ENCODE data around the gene XIRP2.

The XIRP2 gene

DNA sequence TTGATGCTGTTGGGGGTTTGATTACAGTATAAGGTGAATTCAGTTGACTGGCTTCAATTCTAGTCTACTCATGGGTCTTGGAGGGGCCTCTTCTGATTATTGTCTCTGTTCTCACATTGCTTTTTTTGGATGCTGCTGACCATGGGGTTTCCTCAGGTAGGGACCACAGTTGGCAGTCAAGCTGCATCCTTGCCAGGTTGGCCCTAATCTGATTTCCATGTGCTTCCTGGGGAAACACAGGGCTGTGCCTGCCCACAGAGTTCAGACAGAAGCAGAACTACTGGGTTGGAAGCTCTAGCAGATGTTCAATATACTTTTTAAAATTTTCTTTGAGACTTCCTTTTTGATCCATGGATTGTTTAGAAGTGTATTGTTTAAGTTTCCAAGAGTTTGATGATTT is 227.3 kb downstream of the XIRP2 start:
- no peak overlapping the region for H3K27ac ChIP-seq (ENCODE audit: insufficient read depth, low read length, poor library complexity, severe bottlenecking)
- H3K27me3 ChIP-seq (replicated peaks; ENCODE audit: control insufficient read depth, insufficient read depth, low read length, poor library complexity, severe bottlenecking): no peaks in the 10 kb centered on the region
- DNase-seq: no peak
- no peaks in the 10 kb centered on the region for H3K9me3 ChIP-seq (ENCODE audit: control insufficient read depth, low read length)
- H3K4me3 ChIP-seq (ENCODE audit: insufficient read depth, low read depth, low read length, poor library complexity, severe bottlenecking): no peak overlapping the region
- no peaks in the 10 kb centered on the region for H3K36me3 ChIP-seq (ENCODE audit: control insufficient read depth, insufficient read depth, low read length)
- H3K4me1 ChIP-seq (ENCODE audit: control insufficient read depth, insufficient read depth, low read length, poor library complexity, severe bottlenecking): no peaks in the 10 kb centered on the region

DNA sequence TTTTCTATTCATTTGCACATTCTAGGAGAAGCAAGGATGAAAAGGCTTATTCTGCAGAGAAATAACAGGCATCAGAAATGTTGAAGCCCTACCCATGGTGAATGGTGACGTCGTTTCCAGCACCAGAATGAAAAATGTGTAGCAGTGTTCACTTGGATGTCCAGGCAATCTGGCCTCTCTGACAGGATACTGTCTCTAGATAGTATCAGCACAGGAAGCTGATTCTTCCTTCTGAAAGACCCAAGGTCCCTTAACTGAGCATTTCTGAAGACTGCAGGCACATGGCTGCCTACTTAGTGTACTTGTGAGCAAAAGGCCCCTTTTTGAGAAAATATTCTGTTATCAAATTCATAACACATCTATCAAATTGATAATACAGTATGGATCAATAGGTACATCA is 234.1 kb downstream of the XIRP2 start:
- DNase-seq: no peak
- Histone ChIP-seq H3K4me1 (ENCODE audit: control insufficient read depth, insufficient read depth, low read length, poor library complexity, severe bottlenecking) (no peaks in the 10 kb centered on the region), H3K9me3 (ENCODE audit: control insufficient read depth, low read length) (no peaks in the 10 kb centered on the region), H3K36me3 (ENCODE audit: control insufficient read depth, insufficient read depth, low read length) (no peaks in the 10 kb centered on the region), H3K27me3 (replicated peaks; ENCODE audit: control insufficient read depth, insufficient read depth, low read length, poor library complexity, severe bottlenecking) (no peaks in the 10 kb centered on the region), H3K27ac (ENCODE audit: insufficient read depth, low read length, poor library complexity, severe bottlenecking) (no peak overlapping the region), H3K4me3 (ENCODE audit: insufficient read depth, low read depth, low read length, poor library complexity, severe bottlenecking) (no peak overlapping the region)

DNA sequence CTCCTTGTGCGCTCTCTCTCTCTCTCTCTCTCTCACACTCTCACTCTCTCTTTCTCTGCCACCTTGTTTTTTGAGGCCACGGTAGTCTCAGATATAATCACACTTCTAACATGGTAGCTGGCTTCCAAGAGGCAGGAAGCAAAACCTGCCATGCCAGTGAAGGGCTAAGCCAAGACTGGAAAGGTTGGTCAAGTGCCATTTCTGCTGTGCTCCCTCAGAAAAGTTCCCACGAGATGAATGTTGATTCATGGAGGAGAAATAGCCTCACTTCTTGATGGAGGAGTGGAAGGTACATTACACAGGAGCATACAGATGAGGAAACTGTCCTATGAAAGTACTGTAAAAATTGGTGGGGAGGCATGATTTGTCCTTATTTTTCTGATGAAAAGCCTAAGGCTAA is 237.9 kb downstream of the XIRP2 start:
- no peaks in the 10 kb centered on the region for H3K9me3 ChIP-seq (ENCODE audit: control insufficient read depth, low read length)
- H3K27ac ChIP-seq (ENCODE audit: insufficient read depth, low read length, poor library complexity, severe bottlenecking): no peak overlapping the region
- no peaks in the 10 kb centered on the region for H3K27me3 ChIP-seq (replicated peaks; ENCODE audit: control insufficient read depth, insufficient read depth, low read length, poor library complexity, severe bottlenecking)
- H3K4me1 ChIP-seq (ENCODE audit: control insufficient read depth, insufficient read depth, low read length, poor library complexity, severe bottlenecking): no peaks in the 10 kb centered on the region
- DNase-seq: no peak
- no peaks in the 10 kb centered on the region for H3K36me3 ChIP-seq (ENCODE audit: control insufficient read depth, insufficient read depth, low read length)
- H3K4me3 ChIP-seq (ENCODE audit: insufficient read depth, low read depth, low read length, poor library complexity, severe bottlenecking): no peak overlapping the region

DNA sequence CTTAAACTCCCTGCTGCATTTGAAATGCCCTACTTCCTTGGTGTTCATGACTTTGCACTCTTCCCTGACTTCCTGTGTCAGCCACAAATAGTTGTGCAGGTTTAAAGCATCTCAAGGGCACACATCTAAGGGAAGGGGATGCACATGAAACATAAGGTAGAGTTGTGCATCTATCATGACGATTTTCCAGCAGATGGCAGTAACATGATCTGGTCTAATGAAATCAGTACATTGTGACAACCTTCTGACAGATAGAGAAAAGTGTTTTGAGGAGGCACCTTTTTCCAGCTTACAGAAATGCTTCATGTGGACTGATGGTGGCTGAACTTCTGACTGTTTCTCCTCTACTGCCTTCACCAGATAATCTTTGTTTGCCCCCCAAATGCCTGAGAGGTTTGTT is 238.9 kb downstream of the XIRP2 start:
- no peaks in the 10 kb centered on the region for H3K9me3 ChIP-seq (ENCODE audit: control insufficient read depth, low read length)
- no peaks in the 10 kb centered on the region for H3K27me3 ChIP-seq (replicated peaks; ENCODE audit: control insufficient read depth, insufficient read depth, low read length, poor library complexity, severe bottlenecking)
- H3K36me3 ChIP-seq (ENCODE audit: control insufficient read depth, insufficient read depth, low read length): no peaks in the 10 kb centered on the region
- no peak overlapping the region for H3K27ac ChIP-seq (ENCODE audit: insufficient read depth, low read length, poor library complexity, severe bottlenecking)
- DNase-seq: no peak
- H3K4me1 ChIP-seq (ENCODE audit: control insufficient read depth, insufficient read depth, low read length, poor library complexity, severe bottlenecking): no peaks in the 10 kb centered on the region
- H3K4me3 ChIP-seq (ENCODE audit: insufficient read depth, low read depth, low read length, poor library complexity, severe bottlenecking): no peak overlapping the region

GRCh38 chr2:167128130-167128529 is 239.8 kb downstream of the XIRP2 start:
- Histone ChIP-seq H3K9me3 (ENCODE audit: control insufficient read depth, low read length) (no peaks in the 10 kb centered on the region), H3K4me1 (ENCODE audit: control insufficient read depth, insufficient read depth, low read length, poor library complexity, severe bottlenecking) (no peaks in the 10 kb centered on the region), H3K27ac (ENCODE audit: insufficient read depth, low read length, poor library complexity, severe bottlenecking) (no peak overlapping the region), H3K4me3 (ENCODE audit: insufficient read depth, low read depth, low read length, poor library complexity, severe bottlenecking) (no peak overlapping the region), H3K27me3 (replicated peaks; ENCODE audit: control insufficient read depth, insufficient read depth, low read length, poor library complexity, severe bottlenecking) (no peaks in the 10 kb centered on the region), H3K36me3 (ENCODE audit: control insufficient read depth, insufficient read depth, low read length) (no peaks in the 10 kb centered on the region)
- DNase-seq: no peak

GRCh38 chr2:167132066-167132465 is 243.8 kb downstream of the XIRP2 start:
- Histone ChIP-seq H3K9me3 (ENCODE audit: control insufficient read depth, low read length) (no peaks in the 10 kb centered on the region), H3K27me3 (replicated peaks; ENCODE audit: control insufficient read depth, insufficient read depth, low read length, poor library complexity, severe bottlenecking) (no peaks in the 10 kb centered on the region), H3K4me3 (ENCODE audit: insufficient read depth, low read depth, low read length, poor library complexity, severe bottlenecking) (no peak overlapping the region), H3K27ac (ENCODE audit: insufficient read depth, low read length, poor library complexity, severe bottlenecking) (no peak overlapping the region), H3K4me1 (ENCODE audit: control insufficient read depth, insufficient read depth, low read length, poor library complexity, severe bottlenecking) (no peaks in the 10 kb centered on the region), H3K36me3 (ENCODE audit: control insufficient read depth, insufficient read depth, low read length) (no peaks in the 10 kb centered on the region)
- no peak for DNase-seq

DNA sequence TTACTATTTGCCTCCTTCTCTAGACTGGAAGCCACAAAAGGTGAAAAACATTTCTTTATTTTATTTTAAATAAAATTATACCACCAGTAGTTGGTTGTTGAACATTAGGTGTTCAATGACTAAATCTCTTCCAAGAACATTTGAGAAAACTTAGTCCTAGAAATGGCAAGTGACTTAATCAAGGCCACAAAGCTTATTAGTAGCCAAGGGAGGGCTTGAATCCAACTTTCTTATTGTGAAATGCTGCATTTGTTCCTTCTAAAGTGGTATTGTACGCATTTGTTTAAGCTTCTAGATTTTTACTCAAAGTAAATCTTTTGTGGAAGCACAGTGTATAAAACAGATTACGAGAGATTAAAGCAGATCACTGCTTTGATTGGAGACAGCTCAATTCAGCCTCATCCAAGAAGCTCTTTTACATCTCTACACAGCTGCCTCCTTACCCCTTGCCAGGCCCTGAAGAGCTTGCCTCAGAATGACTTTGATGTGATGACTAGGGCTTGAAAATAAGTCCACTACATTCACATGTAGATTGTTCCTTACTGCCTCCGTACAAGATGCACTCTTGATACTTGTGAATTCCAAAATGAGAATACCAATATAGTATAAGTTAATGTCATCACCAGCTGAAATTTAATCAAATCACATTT is 244.8 kb downstream of the XIRP2 start:
- Histone ChIP-seq H3K4me3 (ENCODE audit: insufficient read depth, low read depth, low read length, poor library complexity, severe bottlenecking) (no peak overlapping the region), H3K9me3 (ENCODE audit: control insufficient read depth, low read length) (no peaks in the 10 kb centered on the region), H3K27ac (ENCODE audit: insufficient read depth, low read length, poor library complexity, severe bottlenecking) (no peak overlapping the region), H3K27me3 (replicated peaks; ENCODE audit: control insufficient read depth, insufficient read depth, low read length, poor library complexity, severe bottlenecking) (no peaks in the 10 kb centered on the region), H3K4me1 (ENCODE audit: control insufficient read depth, insufficient read depth, low read length, poor library complexity, severe bottlenecking) (no peaks in the 10 kb centered on the region), H3K36me3 (ENCODE audit: control insufficient read depth, insufficient read depth, low read length) (no peaks in the 10 kb centered on the region)
- no peak for DNase-seq

- H3K4me3 ChIP-seq (ENCODE audit: insufficient read depth, low read depth, low read length, poor library complexity, severe bottlenecking): no peak overlapping the region
- no peaks in the 10 kb centered on the region for H3K4me1 ChIP-seq (ENCODE audit: control insufficient read depth, insufficient read depth, low read length, poor library complexity, severe bottlenecking)
- DNase-seq: no peak
- no peak overlapping the region for H3K27ac ChIP-seq (ENCODE audit: insufficient read depth, low read length, poor library complexity, severe bottlenecking)
- no peaks in the 10 kb centered on the region for H3K9me3 ChIP-seq (ENCODE audit: control insufficient read depth, low read length)
- H3K36me3 ChIP-seq (ENCODE audit: control insufficient read depth, insufficient read depth, low read length): no peaks in the 10 kb centered on the region
- H3K27me3 ChIP-seq (replicated peaks; ENCODE audit: control insufficient read depth, insufficient read depth, low read length, poor library complexity, severe bottlenecking): no peaks in the 10 kb centered on the region
These were observed 245.3 kb downstream of the XIRP2 start for GRCh38 chr2:167133614-167134013.

DNA sequence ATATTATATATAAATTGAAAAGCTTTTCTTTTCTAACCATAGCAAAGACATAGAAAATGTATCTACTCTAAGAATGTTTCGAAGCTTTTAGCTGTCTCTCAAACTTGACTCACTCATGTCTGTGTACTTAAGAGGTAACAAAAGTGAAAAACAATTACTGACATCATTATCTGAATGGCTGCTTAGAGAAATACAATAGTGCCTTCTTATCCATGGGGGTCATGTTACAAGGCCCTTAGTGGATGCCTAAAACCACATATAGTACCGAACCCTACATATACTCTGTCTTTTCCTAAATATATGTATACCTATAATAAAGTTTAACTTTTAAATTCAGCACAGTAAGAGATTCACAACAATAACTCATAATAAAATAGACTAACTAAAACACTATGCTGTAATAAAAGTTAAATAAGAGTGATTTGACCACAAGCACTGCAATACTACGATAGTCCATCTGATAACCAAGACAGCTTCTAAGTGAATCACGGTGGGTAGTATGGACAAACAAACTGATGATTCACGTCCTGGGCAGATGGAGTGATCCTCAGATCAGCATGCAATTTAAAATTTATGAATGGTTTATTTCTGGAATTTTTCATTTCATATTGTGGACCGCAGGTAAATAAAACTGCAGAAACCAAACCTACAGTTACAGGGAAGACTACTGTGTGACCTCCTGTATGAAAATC is 246.2 kb downstream of the XIRP2 start:
- Histone ChIP-seq H3K27me3 (replicated peaks; ENCODE audit: control insufficient read depth, insufficient read depth, low read length, poor library complexity, severe bottlenecking) (no peaks in the 10 kb centered on the region), H3K4me1 (ENCODE audit: control insufficient read depth, insufficient read depth, low read length, poor library complexity, severe bottlenecking) (no peaks in the 10 kb centered on the region), H3K9me3 (ENCODE audit: control insufficient read depth, low read length) (no peaks in the 10 kb centered on the region), H3K36me3 (ENCODE audit: control insufficient read depth, insufficient read depth, low read length) (no peaks in the 10 kb centered on the region), H3K4me3 (ENCODE audit: insufficient read depth, low read depth, low read length, poor library complexity, severe bottlenecking) (no peak overlapping the region), H3K27ac (ENCODE audit: insufficient read depth, low read length, poor library complexity, severe bottlenecking) (no peak overlapping the region)
- no peak for DNase-seq

DNA sequence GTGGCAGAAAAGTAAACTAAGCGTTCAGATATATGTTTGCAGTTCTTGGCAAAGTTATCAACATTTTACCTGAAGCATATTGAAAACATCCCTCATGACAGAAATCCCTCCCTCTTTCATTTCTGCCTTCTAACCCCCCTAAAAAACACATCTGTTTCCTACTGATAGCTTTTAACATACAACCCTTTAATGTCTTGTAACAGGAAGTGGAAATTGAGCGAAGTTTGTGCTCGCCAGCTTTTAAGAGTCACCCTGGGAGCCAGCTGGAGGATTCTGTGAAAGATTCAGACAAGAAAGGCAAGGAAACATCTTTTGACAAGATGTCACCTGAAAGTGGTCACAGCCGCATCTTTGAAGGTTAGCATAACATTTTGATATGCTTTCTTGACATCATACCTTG is 247.4 kb downstream of the XIRP2 start:
- no peak overlapping the region for H3K4me3 ChIP-seq (ENCODE audit: insufficient read depth, low read depth, low read length, poor library complexity, severe bottlenecking)

More for the DNA sequence above, 247.4 kb downstream of the XIRP2 start:
- no peaks in the 10 kb centered on the region for H3K4me1 ChIP-seq (ENCODE audit: control insufficient read depth, insufficient read depth, low read length, poor library complexity, severe bottlenecking)
- no peaks in the 10 kb centered on the region for H3K27me3 ChIP-seq (replicated peaks; ENCODE audit: control insufficient read depth, insufficient read depth, low read length, poor library complexity, severe bottlenecking)
- H3K9me3 ChIP-seq (ENCODE audit: control insufficient read depth, low read length): no peaks in the 10 kb centered on the region
- no peak for DNase-seq
- H3K27ac ChIP-seq (ENCODE audit: insufficient read depth, low read length, poor library complexity, severe bottlenecking): no peak overlapping the region
- no peaks in the 10 kb centered on the region for H3K36me3 ChIP-seq (ENCODE audit: control insufficient read depth, insufficient read depth, low read length)

All from effector memory CD4-positive, alpha-beta T cell (primary cell).